Measurements from ENCODE around the gene LRRC66. TPM values are rescaled to one million over a fixed set of nuclear protein-coding genes. Genes with fewer than 3 reads are reported as not detected.

Gene LRRC66
- total RNA-seq, 1 donor from 2014 or later = not detected

GRCh38 chr4:52001616-52002015, 18.5 kb downstream of the LRRC66 start:
- TF ChIP-seq, protein P1, sequence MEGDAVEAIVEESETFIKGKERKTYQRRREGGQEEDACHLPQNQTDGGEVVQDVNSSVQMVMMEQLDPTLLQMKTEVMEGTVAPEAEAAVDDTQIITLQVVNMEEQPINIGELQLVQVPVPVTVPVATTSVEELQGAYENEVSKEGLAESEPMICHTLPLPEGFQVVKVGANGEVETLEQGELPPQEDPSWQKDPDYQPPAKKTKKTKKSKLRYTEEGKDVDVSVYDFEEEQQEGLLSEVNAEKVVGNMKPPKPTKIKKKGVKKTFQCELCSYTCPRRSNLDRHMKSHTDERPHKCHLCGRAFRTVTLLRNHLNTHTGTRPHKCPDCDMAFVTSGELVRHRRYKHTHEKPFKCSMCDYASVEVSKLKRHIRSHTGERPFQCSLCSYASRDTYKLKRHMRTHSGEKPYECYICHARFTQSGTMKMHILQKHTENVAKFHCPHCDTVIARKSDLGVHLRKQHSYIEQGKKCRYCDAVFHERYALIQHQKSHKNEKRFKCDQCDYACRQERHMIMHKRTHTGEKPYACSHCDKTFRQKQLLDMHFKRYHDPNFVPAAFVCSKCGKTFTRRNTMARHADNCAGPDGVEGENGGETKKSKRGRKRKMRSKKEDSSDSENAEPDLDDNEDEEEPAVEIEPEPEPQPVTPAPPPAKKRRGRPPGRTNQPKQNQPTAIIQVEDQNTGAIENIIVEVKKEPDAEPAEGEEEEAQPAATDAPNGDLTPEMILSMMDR (conservative IDR thresholded peaks at IDR 0.05; ENCODE audit: low read depth, low read length) = no peak
- H3K4me3 ChIP-seq (ENCODE audit: low read depth, low read length) = no peak overlapping the region
- DNase-seq (ENCODE audit: low read depth) = no peak

DNA sequence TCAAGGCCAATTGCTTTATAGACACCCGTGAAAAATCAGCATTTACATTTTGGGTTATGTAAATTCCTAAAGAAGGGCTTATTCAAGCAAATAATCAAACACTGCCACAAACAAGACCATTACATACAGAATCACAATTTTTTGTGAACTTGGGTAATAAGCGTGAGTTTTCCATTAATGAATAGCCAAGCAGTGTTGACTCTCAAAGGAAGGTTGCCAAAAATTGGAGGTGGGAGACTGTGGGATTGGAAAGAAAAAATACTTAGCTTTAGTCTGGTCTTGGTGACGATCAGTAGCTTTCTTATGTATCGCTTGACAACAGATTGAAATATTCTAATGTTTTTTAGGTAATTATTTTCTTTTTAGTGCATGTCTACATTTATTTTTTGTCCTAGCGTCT, 20.9 kb downstream of the LRRC66 start:
- H3K4me3 ChIP-seq (ENCODE audit: low read depth, low read length) = no peak overlapping the region
- TF ChIP-seq, protein P1 (conservative IDR thresholded peaks at IDR 0.05; ENCODE audit: low read depth, low read length) = no peak
- DNase-seq (ENCODE audit: low read depth) = no peak

DNA sequence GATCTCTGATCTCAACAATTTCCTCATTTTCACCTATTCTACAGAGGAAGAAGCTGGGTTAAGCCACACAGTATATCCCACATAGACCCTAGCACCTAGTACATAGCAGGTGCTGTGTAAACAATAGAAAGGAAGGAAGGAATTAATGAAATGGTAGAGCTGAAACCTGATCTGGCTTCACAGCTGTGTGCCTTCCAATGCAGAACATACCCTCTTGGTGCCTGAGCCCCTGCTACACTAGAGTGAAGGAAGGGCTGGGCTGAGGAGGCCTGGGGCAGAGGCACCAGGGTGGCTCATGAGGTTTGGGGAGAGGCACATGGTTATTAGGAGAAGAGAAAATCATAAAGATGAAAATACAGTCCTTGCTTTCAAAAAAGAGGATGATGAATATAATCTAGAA, 21.3 kb downstream of the LRRC66 start:
- H3K4me3 ChIP-seq (ENCODE audit: low read depth, low read length) = no peak overlapping the region
- TF ChIP-seq, protein P1 (conservative IDR thresholded peaks at IDR 0.05; ENCODE audit: low read depth, low read length) = no peak
- DNase-seq (ENCODE audit: low read depth) = no peak

DNA sequence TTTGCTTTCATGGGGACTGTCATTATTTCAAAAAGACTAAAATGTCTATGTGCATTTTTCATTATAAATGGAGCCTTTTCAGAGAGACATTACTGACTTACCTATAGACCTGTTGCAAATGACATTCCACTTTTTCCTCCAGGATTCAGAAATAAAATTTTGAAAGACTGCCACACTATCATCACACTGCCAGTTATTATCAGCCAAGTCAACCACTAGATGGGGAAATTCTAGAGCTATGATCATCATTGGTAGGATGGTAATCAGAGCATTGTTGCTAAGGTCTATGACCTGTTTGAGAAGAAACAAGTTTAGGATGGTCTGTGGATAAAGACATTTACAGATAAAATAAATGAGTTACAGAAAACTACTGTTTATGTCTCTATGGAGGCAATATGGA, 22.5 kb downstream of the LRRC66 start:
- no peak for DNase-seq (ENCODE audit: low read depth)

GRCh38 chr4:51995647-51996220, 24.4 kb downstream of the LRRC66 start:
- no peak for DNase-seq (ENCODE audit: low read depth)
- TF ChIP-seq, protein P1 (conservative IDR thresholded peaks at IDR 0.05; ENCODE audit: low read depth, low read length) = no peak
- no peak overlapping the region for H3K4me3 ChIP-seq (ENCODE audit: low read depth, low read length)

More for the DNA sequence above, 22.5 kb downstream of the LRRC66 start:
- TF ChIP-seq, protein P1 (conservative IDR thresholded peaks at IDR 0.05; ENCODE audit: low read depth, low read length) = peak; percentile 28
- H3K4me3 ChIP-seq (ENCODE audit: low read depth, low read length) = no peak overlapping the region

DNA sequence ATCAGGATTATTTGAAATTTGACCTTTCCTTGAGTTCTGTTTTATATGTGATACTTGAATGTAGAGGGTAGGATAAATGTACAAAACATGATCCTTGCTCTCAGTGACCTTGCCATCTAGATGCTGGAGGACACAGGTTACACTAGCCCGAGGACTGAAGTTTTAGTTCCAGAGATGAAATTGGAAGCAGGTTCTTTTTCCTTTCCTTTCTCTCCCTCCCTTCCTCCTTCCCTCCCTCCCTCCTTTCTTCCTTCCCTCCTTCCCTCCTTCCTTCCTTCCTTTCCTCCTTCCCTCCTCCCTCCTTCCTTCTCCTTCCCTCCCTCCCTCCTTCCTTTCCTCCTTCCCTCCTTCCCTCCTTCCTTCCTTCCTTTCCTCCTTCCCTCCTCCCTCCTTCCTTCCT, 54.3 kb downstream of the LRRC66 start:
- no peak for DNase-seq (ENCODE audit: low read depth)

More for the DNA sequence above, 54.3 kb downstream of the LRRC66 start:
- no peak overlapping the region for H3K4me3 ChIP-seq (ENCODE audit: low read depth, low read length)
- TF ChIP-seq, protein P1 (conservative IDR thresholded peaks at IDR 0.05; ENCODE audit: low read depth, low read length) = no peak
